ENCODE results near the gene CSNK1G2. TPM values are rescaled to one million over a fixed set of nuclear protein-coding genes. Genes with fewer than 3 reads are reported as not detected.

Gene CSNK1G2
- total and polyA plus RNA-seq, 2 donors (not counting 1 experiment from before 2014, with no cell fraction given): 154 to 288 TPM

DNA sequence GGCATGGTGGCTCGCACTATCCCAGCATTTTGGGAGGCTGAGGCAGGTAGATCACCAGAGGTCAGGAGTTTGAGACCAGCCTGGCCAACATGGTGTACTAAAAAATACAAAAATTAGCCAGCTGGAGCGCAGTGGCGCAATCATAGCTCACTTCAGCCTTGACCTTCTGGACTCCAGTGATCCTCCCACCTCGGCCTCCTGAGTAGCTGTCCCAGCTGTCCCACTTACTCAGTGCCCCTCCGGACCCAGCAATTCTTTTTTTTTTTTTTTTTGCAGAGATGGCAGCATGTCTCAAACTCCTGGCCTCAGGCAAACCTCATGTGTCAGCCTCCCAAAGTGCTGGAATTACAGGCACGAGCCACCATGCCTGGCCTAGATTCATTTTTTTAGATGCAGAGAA is 38.0 kb upstream of the CSNK1G2 start:
- intact Hi-C loops (cut with micrococcal nuclease): loop anchor here (10.0 kb wide), 1 partner anchor 192 kb away; the partner anchor contains the start of genes IZUMO4 and MOB3A
- Histone ChIP-seq H3K4me2 (replicated peaks; ENCODE audit: low read depth, low read length, poor library complexity, severe bottlenecking) (peak overlapping the region; percentile 88), H4K20me1 (ENCODE audit: control insufficient read depth, insufficient read depth, low read length, poor library complexity, severe bottlenecking) (peaks cover 21% of the 10 kb centered on the region), H3K36me3 (replicated peaks in 1 of 2; ENCODE audit: control extremely low read depth in 1 of 2, control insufficient read depth in 1 of 2, extremely low read depth in 1 of 2, insufficient read depth in 2 of 2, low read length in 1 of 2) (no peaks in the 10 kb centered on the region), H3K9me3 (ENCODE audit: control extremely low read depth in 1 of 3, control insufficient read depth in 2 of 3, insufficient read depth in 1 of 3, low read length in 2 of 3) (peaks cover 0 to 2% (median 0%) of the 10 kb centered on the region in 3 donors), H2AFZ (ENCODE audit: insufficient read depth, low read depth, low read length, poor library complexity, severe bottlenecking) (no peak overlapping the region), H3K4me1 (ENCODE audit: control insufficient read depth in 2 of 2, insufficient read depth in 2 of 2, low read length in 2 of 2) (peaks cover 35 to 55% of the 10 kb centered on the region in 2 donors), H3K4me3 (ENCODE audit: control extremely low read depth in 1 of 5, extremely low read depth in 1 of 5, insufficient read depth in 1 of 5, low read depth in 2 of 5, low read length in 4 of 5) (peak overlapping the region in 3 of 5 experiments; percentile 5 to 44 (median 17)), H3K79me2 (ENCODE audit: control insufficient read depth, insufficient read depth, low read length) (peaks cover 24% of the 10 kb centered on the region), H3K9ac (ENCODE audit: low read length) (no peak overlapping the region), H3K27me3 (replicated peaks in 1 of 4; ENCODE audit: control extremely low read depth in 1 of 4, control insufficient read depth in 3 of 4, insufficient read depth in 4 of 4, low read length in 3 of 4) (no peaks in the 10 kb centered on the region), H3K27ac (ENCODE audit: low read length in 2 of 2) (peak overlapping the region; percentile 11 to 78)
- H3K27ac Mint-ChIP-seq: peak overlapping the region; percentile 89
- DNase-seq: no peak
- CTCF ChIA-PET: interaction anchor here (0.7 to 1.6 kb wide), 5 partner anchors 13 to 1585 kb away, joined by 4 to 8 read pairs (median 4); no protein-coding TSS in a partner anchor
- peak overlapping the region; percentile 75 for H3K4me3 Mint-ChIP-seq
- no peaks in the 10 kb centered on the region for H3K9me3 Mint-ChIP-seq (ENCODE audit: insufficient read depth)
- WGBS (ENCODE audit: insufficient coverage): 89% methylated on average over 5 of the region's 6 CpGs
- ATAC-seq (ENCODE audit: low read depth): no peak
- no peak for TF ChIP-seq EZH2 (IDR thresholded peaks at IDR 0.05; ENCODE audit: borderline replicate concordance, insufficient read depth, low read depth, low read length, poor library complexity, severe bottlenecking)
- TF ChIP-seq, protein P1, sequence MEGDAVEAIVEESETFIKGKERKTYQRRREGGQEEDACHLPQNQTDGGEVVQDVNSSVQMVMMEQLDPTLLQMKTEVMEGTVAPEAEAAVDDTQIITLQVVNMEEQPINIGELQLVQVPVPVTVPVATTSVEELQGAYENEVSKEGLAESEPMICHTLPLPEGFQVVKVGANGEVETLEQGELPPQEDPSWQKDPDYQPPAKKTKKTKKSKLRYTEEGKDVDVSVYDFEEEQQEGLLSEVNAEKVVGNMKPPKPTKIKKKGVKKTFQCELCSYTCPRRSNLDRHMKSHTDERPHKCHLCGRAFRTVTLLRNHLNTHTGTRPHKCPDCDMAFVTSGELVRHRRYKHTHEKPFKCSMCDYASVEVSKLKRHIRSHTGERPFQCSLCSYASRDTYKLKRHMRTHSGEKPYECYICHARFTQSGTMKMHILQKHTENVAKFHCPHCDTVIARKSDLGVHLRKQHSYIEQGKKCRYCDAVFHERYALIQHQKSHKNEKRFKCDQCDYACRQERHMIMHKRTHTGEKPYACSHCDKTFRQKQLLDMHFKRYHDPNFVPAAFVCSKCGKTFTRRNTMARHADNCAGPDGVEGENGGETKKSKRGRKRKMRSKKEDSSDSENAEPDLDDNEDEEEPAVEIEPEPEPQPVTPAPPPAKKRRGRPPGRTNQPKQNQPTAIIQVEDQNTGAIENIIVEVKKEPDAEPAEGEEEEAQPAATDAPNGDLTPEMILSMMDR (IDR thresholded peaks at IDR 0.05): no peak
- no peaks in the 10 kb centered on the region for H3K27me3 Mint-ChIP-seq
- POLR2A ChIA-PET: interaction anchor here (0.6 to 1.7 kb wide), 10 partner anchors 17 to 998 kb away, joined by 3 to 12 read pairs (median 4); partner anchors contain the start of gene ZNF57
- peaks cover 38% of the 10 kb centered on the region for H3K4me1 Mint-ChIP-seq

DNA sequence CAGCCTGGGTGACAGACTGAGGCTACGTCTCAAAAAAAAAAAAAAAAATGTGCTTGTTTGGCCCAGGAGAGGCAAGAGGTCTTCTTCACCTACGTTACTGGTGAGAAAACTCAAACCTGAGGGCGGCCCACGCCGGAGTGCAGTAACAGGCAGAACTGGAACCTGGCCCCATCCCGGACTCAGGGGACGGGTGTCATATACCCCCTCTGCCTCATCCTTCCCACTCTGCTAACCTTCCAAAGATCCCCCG is 36.2 kb upstream of the CSNK1G2 start:
- Histone ChIP-seq H3K36me3 (replicated peaks in 1 of 2; ENCODE audit: control extremely low read depth in 1 of 2, control insufficient read depth in 1 of 2, extremely low read depth in 1 of 2, insufficient read depth in 2 of 2, low read length in 1 of 2) (no peaks in the 10 kb centered on the region), H3K4me3 (ENCODE audit: control extremely low read depth in 1 of 5, extremely low read depth in 1 of 5, insufficient read depth in 1 of 5, low read depth in 2 of 5, low read length in 4 of 5) (peak overlapping the region in 4 of 5 experiments; percentile 43 to 66 (median 52)), H3K79me2 (ENCODE audit: control insufficient read depth, insufficient read depth, low read length) (peaks cover 43% of the 10 kb centered on the region), H3K4me1 (ENCODE audit: control insufficient read depth in 2 of 2, insufficient read depth in 2 of 2, low read length in 2 of 2) (peaks cover 44 to 67% of the 10 kb centered on the region in 2 donors), H2AFZ (ENCODE audit: insufficient read depth, low read depth, low read length, poor library complexity, severe bottlenecking) (peak overlapping the region; percentile 63), H3K4me2 (replicated peaks; ENCODE audit: low read depth, low read length, poor library complexity, severe bottlenecking) (peak overlapping the region; percentile 88), H3K27me3 (replicated peaks in 1 of 4; ENCODE audit: control extremely low read depth in 1 of 4, control insufficient read depth in 3 of 4, insufficient read depth in 4 of 4, low read length in 3 of 4) (no peaks in the 10 kb centered on the region), H3K9me3 (ENCODE audit: control extremely low read depth in 1 of 3, control insufficient read depth in 2 of 3, insufficient read depth in 1 of 3, low read length in 2 of 3) (peaks cover 0 to 2% (median 0%) of the 10 kb centered on the region in 3 donors), H4K20me1 (ENCODE audit: control insufficient read depth, insufficient read depth, low read length, poor library complexity, severe bottlenecking) (peaks cover 38% of the 10 kb centered on the region), H3K27ac (ENCODE audit: low read length in 2 of 2) (peak overlapping the region; percentile 78 to 90), H3K9ac (ENCODE audit: low read length) (peak overlapping the region; percentile 77)
- ChIA-PET CTCF (interaction anchor here (1.0 to 1.2 kb wide), 5 partner anchors 17 to 115 kb away, joined by 3 to 8 read pairs (median 4); no protein-coding TSS in a partner anchor), POLR2A (interaction anchor here (0.9 to 4.1 kb wide), 5 partner anchors 9 to 183 kb away, joined by 3 to 24 read pairs (median 4); no protein-coding TSS in a partner anchor)
- Mint-ChIP-seq H3K4me3 (peak overlapping the region; percentile 90), H3K27ac (peak overlapping the region; percentile 96), H3K27me3 (no peaks in the 10 kb centered on the region), H3K9me3 (ENCODE audit: insufficient read depth) (no peaks in the 10 kb centered on the region), H3K4me1 (peaks cover 45% of the 10 kb centered on the region)
- DNase-seq (no peak), ATAC-seq (ENCODE audit: low read depth) (peak; percentile 4)
- 24% methylated on average over 7 of the region's 8 CpGs for WGBS (ENCODE audit: insufficient coverage)
- intact Hi-C loops (cut with micrococcal nuclease): loop anchor here (1.0 to 10.0 kb wide), 7 partner anchors 7 to 190 kb away; partner anchors contain the start of genes ABHD17A, IZUMO4, MOB3A and REXO1
- TF ChIP-seq EZH2 (IDR thresholded peaks at IDR 0.05; ENCODE audit: borderline replicate concordance, insufficient read depth, low read depth, low read length, poor library complexity, severe bottlenecking): no peak
